HCT116 (cell line): ENCODE measurements around the gene OXCT1. TPM values are rescaled to one million over a fixed set of nuclear protein-coding genes. Genes with fewer than 3 reads are reported as not detected.

Source experiments
- ATAC-seq: fragments of 200-7000 bp; cut with Tn5 transposase; 2 replicates; pipeline ENCODE4 v1.9.1; 2020; ENCODE audit warnings: mild to moderate bottlenecking, moderate library complexity
- BruUV-seq: library from RNA; stranded (reverse); fragments of 400-500 nt; replicated peaks from 2 replicates; lab custom pipeline; 2021; lab: Mats Ljungman, UMichigan
- CTCF ChIA-PET: fragments of 300-600 bp; sonication (Branson Sonifier 250); formaldehyde crosslinking; loops from one replicate; lab custom pipeline; 2021; ENCODE audit warnings: antibody characterized with exemption; lab: Charles Lee
- POLR2A ChIA-PET: fragments of 300-600, 350-600 bp; sonication (Branson Sonifier 250); formaldehyde crosslinking; loops from one replicate; lab custom pipeline; 2021; ENCODE audit warnings: antibody characterized with exemption; lab: Charles Lee
- RAD21 ChIA-PET, 2 experiments: fragments of 300-600 bp; sonication (Branson Sonifier 250); formaldehyde crosslinking; loops; one replicate each; lab custom pipeline; 2023; ENCODE audit warnings: low total read pairs in 2 of 2; ENCODE audit not compliant: uncharacterized antibody in 2 of 2, unreplicated experiment in 2 of 2, low non-redundant PET in 1 of 2; lab: Charles Lee
- DNase-seq: peaks from one replicate; pipeline ENCODE4 v3.0.0-alpha.2; 2010; ENCODE audit warnings: low read depth, low spot score
- H2AFZ ChIP-seq: fragments of 200-600 bp; shearing (Covaris generic), sonication (generic); 2 replicates; pipeline ENCODE4 v1.6.1; 2017; ENCODE audit warnings: low read depth, mixed run types, mixed read lengths, antibody characterized with exemption, low read length; ENCODE audit not compliant: poor library complexity, severe bottlenecking
- H3K27ac ChIP-seq: 2 replicates; pipeline ENCODE4 v1.5.1; 2012; ENCODE audit warnings: low read depth, low read length
- H3K27me3 ChIP-seq: fragments of 200-600 bp; sonication (generic); 2 replicates; pipeline ENCODE4 v1.6.1; 2016; ENCODE audit warnings: mixed run types, low read length, mixed read lengths; ENCODE audit not compliant: insufficient read depth
- H3K36me3 ChIP-seq, 2 experiments: fragments of 200-500 bp in 1 of 2; fragments of 200-600 bp in 1 of 2; sonication (Bioruptor generic) in 1 of 2; sonication (generic) in 1 of 2; 2 replicates each; pipeline versions ENCODE4 v1.5.1 to v1.6.1; 2014 to 2016; ENCODE audit warnings: low read length in 2 of 2, inconsistent platforms in 1 of 2, mixed read lengths in 1 of 2, mixed run types in 1 of 2; ENCODE audit not compliant: insufficient read depth in 2 of 2, control insufficient read depth in 1 of 2
- H3K4me1 ChIP-seq, 2 experiments: fragments of 200-600 bp in 1 of 2; sonication (generic) in 1 of 2; 2 replicates each; pipeline versions ENCODE4 v1.5.1 to v1.6.1; 2012 to 2017; ENCODE audit warnings: low read length in 2 of 2, inconsistent platforms in 1 of 2, mild to moderate bottlenecking in 1 of 2, mixed read lengths in 1 of 2, mixed run types in 1 of 2, moderate library complexity in 1 of 2; ENCODE audit not compliant: insufficient read depth in 2 of 2, control insufficient read depth in 1 of 2
- H3K4me2 ChIP-seq: fragments of 200-600 bp; sonication (generic); 2 replicates; pipeline ENCODE4 v1.6.1; 2017; ENCODE audit warnings: mixed run types, low read length, mixed read lengths
- H3K4me3 ChIP-seq, 2 experiments: fragments of 200-600 bp in 1 of 2; sonication (generic) in 1 of 2; replicated peaks in 1 of 2; 2 replicates each; pipeline ENCODE4 v1.5.1; 2011 to 2016; ENCODE audit warnings: low read length in 2 of 2, control low read depth in 1 of 2, low read depth in 1 of 2, mild to moderate bottlenecking in 1 of 2, mixed read lengths in 1 of 2, mixed run types in 1 of 2
- H3K79me2 ChIP-seq: fragments of 200-600 bp; sonication (generic); 2 replicates; pipeline ENCODE4 v1.6.1; 2017; ENCODE audit warnings: mild to moderate bottlenecking, mixed run types, low read length, moderate library complexity, mixed read lengths; ENCODE audit not compliant: insufficient read depth
- H3K9ac ChIP-seq: fragments of 200-600 bp; sonication (generic); 2 replicates; pipeline ENCODE4 v1.6.1; 2016; ENCODE audit warnings: low read length, mixed read lengths
- H3K9me2 ChIP-seq: fragments of 200-600 bp; sonication (generic), shearing (Covaris generic); 2 replicates; pipeline ENCODE4 v1.6.1; 2017; ENCODE audit warnings: mixed run types, mild to moderate bottlenecking, moderate library complexity; ENCODE audit not compliant: insufficient read depth
- H3K9me3 ChIP-seq, 2 experiments: fragments of 200-500 bp in 1 of 2; fragments of 200-600 bp in 1 of 2; sonication (Bioruptor generic) in 1 of 2; sonication (generic) in 1 of 2; 2 replicates each; pipeline ENCODE4 v1.6.1; 2014 to 2017; ENCODE audit warnings: low read length in 2 of 2, mixed read lengths in 2 of 2, inconsistent platforms in 1 of 2, low read depth in 1 of 2, mild to moderate bottlenecking in 1 of 2, mixed run types in 1 of 2, moderate library complexity in 1 of 2; ENCODE audit not compliant: control insufficient read depth in 1 of 2, insufficient read depth in 1 of 2
- H4K20me1 ChIP-seq: fragments of 200-600 bp; sonication (generic), shearing (Covaris generic); 2 replicates; pipeline ENCODE4 v1.6.1; 2017; ENCODE audit warnings: mixed run types, mild to moderate bottlenecking, moderate library complexity; ENCODE audit not compliant: insufficient read depth
- CBX3 ChIP-seq: IDR thresholded peaks from 2 replicates; pipeline ENCODE4 v1.6.1; 2012; ENCODE audit warnings: low read depth
- EGR1 ChIP-seq: IDR thresholded peaks from 2 replicates; pipeline ENCODE4 v1.6.1; 2012; ENCODE audit warnings: low read depth
- ELF1 ChIP-seq: IDR thresholded peaks from 2 replicates; pipeline ENCODE4 v1.6.1; 2012; ENCODE audit warnings: low read depth, borderline replicate concordance
- EZH2phosphoT487 ChIP-seq: fragments of 200-600 bp; IDR thresholded peaks from 2 replicates; pipeline ENCODE4 v1.6.1; 2018; ENCODE audit warnings: antibody characterized with exemption, borderline replicate concordance
- FOSL1 ChIP-seq: IDR thresholded peaks from 2 replicates; pipeline ENCODE4 v1.6.1; 2012; ENCODE audit warnings: low read depth
- JUND ChIP-seq: IDR thresholded peaks from 2 replicates; pipeline ENCODE4 v1.6.1; 2012
- POLR2A ChIP-seq: IDR thresholded peaks from 2 replicates; pipeline ENCODE4 v1.7.0; 2011; ENCODE audit warnings: borderline replicate concordance; ENCODE audit not compliant: insufficient read depth, insufficient read length; ENCODE audit errors: extremely low read depth
- RAD21 ChIP-seq: IDR thresholded peaks from 2 replicates; pipeline ENCODE4 v1.6.1; 2012; ENCODE audit warnings: low read depth, mild to moderate bottlenecking
- SIN3A ChIP-seq: IDR thresholded peaks from 2 replicates; pipeline ENCODE4 v1.6.1; 2012; ENCODE audit warnings: low read depth
- TCF7L2 ChIP-seq: IDR thresholded peaks from 2 replicates; pipeline ENCODE4 v1.7.0; 2011; ENCODE audit warnings: borderline replicate concordance, inconsistent platforms; ENCODE audit not compliant: insufficient read depth, insufficient read length; ENCODE audit errors: extremely low read depth
- ZFX ChIP-seq: fragments of 450-650 bp; IDR thresholded peaks from 2 replicates; pipeline ENCODE4 v1.6.1; 2017
- intact Hi-C: fragments of 100-400 bp; cut with micrococcal nuclease; formaldehyde crosslinking; loops from 2 replicates; pipeline ENCODE4 v1.10.0; 2022
- total RNA-seq: library from RNA; stranded (reverse); gene quantifications from one replicate; pipeline ENCODE4 v1.2.1, GENCODE V29; 2021; ENCODE audit not compliant: unreplicated experiment
- TF ChIP-seq, protein P1 (sequence below): IDR thresholded peaks from 2 replicates; pipeline ENCODE4 v1.6.1; 2012
- TF ChIP-seq, protein P2 (sequence below), 3 experiments: fragments of 200-600 bp in 1 of 3; sonication (generic) in 1 of 3; IDR thresholded peaks in 2 of 3; conservative IDR thresholded peaks in 1 of 3; 2 replicates each; pipeline ENCODE4 v1.5.1; 2012 to 2017; ENCODE audit warnings: low read depth in 2 of 3, low read length in 2 of 3, antibody characterized with exemption in 1 of 3, borderline replicate concordance in 1 of 3, control low read depth in 1 of 3, mild to moderate bottlenecking in 1 of 3, mixed read lengths in 1 of 3, mixed run types in 1 of 3, moderate library complexity in 1 of 3; ENCODE audit not compliant: insufficient read depth in 1 of 3
- TF ChIP-seq, protein P3 (sequence below): IDR thresholded peaks from 2 replicates; pipeline ENCODE4 v1.6.1; 2012; ENCODE audit warnings: low read depth
- TF ChIP-seq, protein P4 (sequence below): IDR thresholded peaks from 2 replicates; pipeline ENCODE4 v1.6.1; 2012

The OXCT1 gene
- total RNA-seq, 1 experiment from 2014 or later: 28.1 TPM

DNA sequence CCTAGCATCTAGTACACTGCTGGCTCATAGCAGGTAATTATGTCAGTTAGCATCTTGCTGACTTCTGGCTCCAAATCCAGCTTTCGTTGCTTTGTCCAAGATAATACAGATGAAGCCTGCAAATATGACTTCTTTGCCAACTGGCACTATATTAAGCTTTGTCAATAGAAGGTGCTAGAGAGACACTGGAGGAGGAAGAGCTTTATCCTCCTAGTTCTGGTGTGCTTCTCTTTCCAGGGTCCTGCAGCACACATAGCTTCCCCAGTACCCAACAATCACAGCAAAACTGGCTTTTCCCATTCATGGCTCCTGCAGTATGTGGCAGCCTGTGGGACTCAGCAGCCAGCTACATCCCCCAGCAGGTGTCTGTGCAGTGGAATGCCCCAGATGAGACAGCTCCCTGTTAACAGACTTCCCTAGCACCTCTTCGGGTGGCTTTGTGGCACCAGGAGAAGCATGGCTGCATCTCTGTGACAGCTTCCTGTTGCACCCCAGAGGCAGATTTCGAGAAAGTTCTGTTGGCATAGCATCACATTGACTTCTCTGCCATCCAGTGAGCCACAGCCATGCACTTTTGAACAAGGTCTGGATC is 147.8 kb downstream of the OXCT1 start:
- Histone ChIP-seq H3K4me2 (no peak overlapping the region), H3K36me3 (no peaks in the 10 kb centered on the region), H4K20me1 (no peaks in the 10 kb centered on the region), H3K9me2 (no peaks in the 10 kb centered on the region), H3K9ac (no peak overlapping the region), H3K27ac (no peak overlapping the region), H3K4me1 (no peaks in the 10 kb centered on the region), H3K27me3 (no peaks in the 10 kb centered on the region), H2AFZ (no peak overlapping the region), H3K79me2 (no peaks in the 10 kb centered on the region), H3K9me3 (no peaks in the 10 kb centered on the region), H3K4me3 (no peak overlapping the region)
- DNase-seq (no peak), ATAC-seq (peak; percentile 44; the same call in 1 of the 2 replicates)
- intact Hi-C loops: no loop called here
- ChIA-PET RAD21 (interaction anchor here in 1 of 2 experiments (1.0 kb wide), 1 partner anchor 10 kb away, joined by 3 read pairs; no protein-coding TSS in a partner anchor), CTCF (interaction anchor here (0.7 to 1.3 kb wide), 4 partner anchors 11 to 134 kb away, joined by 3 to 6 read pairs (median 3); no protein-coding TSS in a partner anchor), POLR2A (no interaction called here)
- BruUV-seq: no TSS peak
- TF ChIP-seq, protein P1, sequence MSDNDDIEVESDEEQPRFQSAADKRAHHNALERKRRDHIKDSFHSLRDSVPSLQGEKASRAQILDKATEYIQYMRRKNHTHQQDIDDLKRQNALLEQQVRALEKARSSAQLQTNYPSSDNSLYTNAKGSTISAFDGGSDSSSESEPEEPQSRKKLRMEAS: no peak
- no peak for TF ChIP-seq POLR2A
- peak; percentile 17; the same call in 1 of the 2 replicates for TF ChIP-seq RAD21
- TF ChIP-seq, protein P2, sequence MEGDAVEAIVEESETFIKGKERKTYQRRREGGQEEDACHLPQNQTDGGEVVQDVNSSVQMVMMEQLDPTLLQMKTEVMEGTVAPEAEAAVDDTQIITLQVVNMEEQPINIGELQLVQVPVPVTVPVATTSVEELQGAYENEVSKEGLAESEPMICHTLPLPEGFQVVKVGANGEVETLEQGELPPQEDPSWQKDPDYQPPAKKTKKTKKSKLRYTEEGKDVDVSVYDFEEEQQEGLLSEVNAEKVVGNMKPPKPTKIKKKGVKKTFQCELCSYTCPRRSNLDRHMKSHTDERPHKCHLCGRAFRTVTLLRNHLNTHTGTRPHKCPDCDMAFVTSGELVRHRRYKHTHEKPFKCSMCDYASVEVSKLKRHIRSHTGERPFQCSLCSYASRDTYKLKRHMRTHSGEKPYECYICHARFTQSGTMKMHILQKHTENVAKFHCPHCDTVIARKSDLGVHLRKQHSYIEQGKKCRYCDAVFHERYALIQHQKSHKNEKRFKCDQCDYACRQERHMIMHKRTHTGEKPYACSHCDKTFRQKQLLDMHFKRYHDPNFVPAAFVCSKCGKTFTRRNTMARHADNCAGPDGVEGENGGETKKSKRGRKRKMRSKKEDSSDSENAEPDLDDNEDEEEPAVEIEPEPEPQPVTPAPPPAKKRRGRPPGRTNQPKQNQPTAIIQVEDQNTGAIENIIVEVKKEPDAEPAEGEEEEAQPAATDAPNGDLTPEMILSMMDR (IDR thresholded peaks at IDR 0.05 in 2 of 3, conservative IDR thresholded peaks at IDR 0.05 in 1 of 3; ENCODE audit: borderline replicate concordance in 1 of 3, insufficient read depth in 1 of 3, low read depth in 2 of 3, low read length in 2 of 3): peak in 1 of 3 experiments; percentile 3; a peak in 1 of 6 replicates

DNA sequence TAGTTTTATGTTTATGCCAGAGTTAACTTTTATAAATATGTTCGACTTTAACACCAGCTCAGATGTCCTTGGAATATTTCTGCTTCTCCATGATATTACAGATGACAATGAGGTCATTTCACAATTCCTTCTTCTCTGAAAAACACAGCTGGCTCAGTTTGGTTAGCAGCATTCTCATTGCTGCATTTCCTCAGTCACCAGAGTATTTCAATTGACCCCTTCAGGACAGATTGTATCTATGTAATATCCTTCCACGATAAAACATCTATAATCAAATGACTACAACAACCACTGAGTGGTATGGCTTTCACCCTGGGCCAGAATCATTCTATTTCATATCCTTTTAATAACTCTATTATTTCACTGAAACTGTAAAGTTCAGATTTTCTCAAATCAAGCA is 148.7 kb downstream of the OXCT1 start:
- no peak overlapping the region for H2AFZ ChIP-seq
- RAD21 ChIA-PET: interaction anchor here in 1 of 2 experiments (1.0 kb wide), 1 partner anchor 11 kb away, joined by 3 read pairs; no protein-coding TSS in a partner anchor
- H4K20me1 ChIP-seq: no peaks in the 10 kb centered on the region
- H3K9ac ChIP-seq: no peak overlapping the region
- no peaks in the 10 kb centered on the region for H3K79me2 ChIP-seq
- intact Hi-C loops: no loop called here
- DNase-seq: no peak
- H3K27me3 ChIP-seq: no peaks in the 10 kb centered on the region
- no peaks in the 10 kb centered on the region for H3K9me2 ChIP-seq
- no TSS peak for BruUV-seq
- no peak overlapping the region for H3K27ac ChIP-seq
- ATAC-seq: no peak
- no peak overlapping the region for H3K4me2 ChIP-seq
- H3K4me1 ChIP-seq: no peaks in the 10 kb centered on the region
- no peaks in the 10 kb centered on the region for H3K9me3 ChIP-seq
- POLR2A ChIA-PET: no interaction called here
- no peaks in the 10 kb centered on the region for H3K36me3 ChIP-seq
- no peak overlapping the region for H3K4me3 ChIP-seq
- CTCF ChIA-PET: interaction anchor here (1.2 to 1.3 kb wide), 2 partner anchors 122 kb away, joined by 3 to 6 read pairs; no protein-coding TSS in a partner anchor
- TF ChIP-seq, protein P3, sequence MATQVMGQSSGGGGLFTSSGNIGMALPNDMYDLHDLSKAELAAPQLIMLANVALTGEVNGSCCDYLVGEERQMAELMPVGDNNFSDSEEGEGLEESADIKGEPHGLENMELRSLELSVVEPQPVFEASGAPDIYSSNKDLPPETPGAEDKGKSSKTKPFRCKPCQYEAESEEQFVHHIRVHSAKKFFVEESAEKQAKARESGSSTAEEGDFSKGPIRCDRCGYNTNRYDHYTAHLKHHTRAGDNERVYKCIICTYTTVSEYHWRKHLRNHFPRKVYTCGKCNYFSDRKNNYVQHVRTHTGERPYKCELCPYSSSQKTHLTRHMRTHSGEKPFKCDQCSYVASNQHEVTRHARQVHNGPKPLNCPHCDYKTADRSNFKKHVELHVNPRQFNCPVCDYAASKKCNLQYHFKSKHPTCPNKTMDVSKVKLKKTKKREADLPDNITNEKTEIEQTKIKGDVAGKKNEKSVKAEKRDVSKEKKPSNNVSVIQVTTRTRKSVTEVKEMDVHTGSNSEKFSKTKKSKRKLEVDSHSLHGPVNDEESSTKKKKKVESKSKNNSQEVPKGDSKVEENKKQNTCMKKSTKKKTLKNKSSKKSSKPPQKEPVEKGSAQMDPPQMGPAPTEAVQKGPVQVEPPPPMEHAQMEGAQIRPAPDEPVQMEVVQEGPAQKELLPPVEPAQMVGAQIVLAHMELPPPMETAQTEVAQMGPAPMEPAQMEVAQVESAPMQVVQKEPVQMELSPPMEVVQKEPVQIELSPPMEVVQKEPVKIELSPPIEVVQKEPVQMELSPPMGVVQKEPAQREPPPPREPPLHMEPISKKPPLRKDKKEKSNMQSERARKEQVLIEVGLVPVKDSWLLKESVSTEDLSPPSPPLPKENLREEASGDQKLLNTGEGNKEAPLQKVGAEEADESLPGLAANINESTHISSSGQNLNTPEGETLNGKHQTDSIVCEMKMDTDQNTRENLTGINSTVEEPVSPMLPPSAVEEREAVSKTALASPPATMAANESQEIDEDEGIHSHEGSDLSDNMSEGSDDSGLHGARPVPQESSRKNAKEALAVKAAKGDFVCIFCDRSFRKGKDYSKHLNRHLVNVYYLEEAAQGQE: no peak
- no peak for TF ChIP-seq JUND
- TF ChIP-seq FOSL1: no peak
- no peak for TF ChIP-seq ELF1
- TF ChIP-seq SIN3A: no peak
- no peak for TF ChIP-seq EZH2phosphoT487
- TF ChIP-seq, protein P4, sequence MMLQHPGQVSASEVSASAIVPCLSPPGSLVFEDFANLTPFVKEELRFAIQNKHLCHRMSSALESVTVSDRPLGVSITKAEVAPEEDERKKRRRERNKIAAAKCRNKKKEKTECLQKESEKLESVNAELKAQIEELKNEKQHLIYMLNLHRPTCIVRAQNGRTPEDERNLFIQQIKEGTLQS: no peak
- no peak for TF ChIP-seq TCF7L2
- no peak for TF ChIP-seq CBX3
- TF ChIP-seq EGR1: no peak
- TF ChIP-seq ZFX: no peak
